BLaER1 (cell line): ENCODE results near the gene CHSY3.

Experiments
- H3K27ac ChIP-seq: shearing (Covaris generic); formaldehyde crosslinking; 2 replicates; pipeline ENCODE4 v1.8.1; 2022
- H3K27me3 ChIP-seq: shearing (Covaris generic); formaldehyde crosslinking; 2 replicates; pipeline ENCODE4 v1.8.1; 2022
- H3K36me3 ChIP-seq: shearing (Covaris generic); formaldehyde crosslinking; 2 replicates; pipeline ENCODE4 v1.8.1; 2022
- H3K4me1 ChIP-seq: shearing (Covaris generic); formaldehyde crosslinking; 2 replicates; pipeline ENCODE4 v1.8.1; 2022
- H3K4me2 ChIP-seq: shearing (Covaris generic); formaldehyde crosslinking; 2 replicates; pipeline ENCODE4 v1.8.1; 2022
- H3K4me3 ChIP-seq: shearing (Covaris generic); formaldehyde crosslinking; 2 replicates; pipeline ENCODE4 v1.8.1; 2022
- H3K9ac ChIP-seq: shearing (Covaris generic); formaldehyde crosslinking; 2 replicates; pipeline ENCODE4 v1.8.1; 2022
- H3K9me3 ChIP-seq: shearing (Covaris generic); formaldehyde crosslinking; 2 replicates; pipeline ENCODE4 v1.8.1; 2022
- H4K20me1 ChIP-seq: shearing (Covaris generic); formaldehyde crosslinking; 2 replicates; pipeline ENCODE4 v1.8.1; 2022
- Cebpa-rat ChIP-seq: shearing (Covaris generic); IDR thresholded peaks from 2 replicates; pipeline ENCODE4 v1.8.1; 2022

CHSY3 gene

GRCh38 chr5:129905473-129906176 lies 1.4 kb downstream of the CHSY3 start:
- H3K27me3 ChIP-seq = peaks cover 48% of the 10 kb centered on the region
- H3K4me2 ChIP-seq = peak overlapping the region; percentile 94
- peak overlapping the region; percentile 80 for H3K4me3 ChIP-seq

GRCh38 chr5:129906177-129906887 lies 2.1 kb downstream of the CHSY3 start:
- Histone ChIP-seq H3K4me2 (peak overlapping the region; percentile 94), H3K4me1 (peaks cover 10% of the 10 kb centered on the region), H4K20me1 (peaks cover 16% of the 10 kb centered on the region), H3K36me3 (no peaks in the 10 kb centered on the region), H3K9me3 (no peaks in the 10 kb centered on the region), H3K27me3 (peaks cover 48% of the 10 kb centered on the region), H3K27ac (no peak overlapping the region), H3K4me3 (peak overlapping the region; percentile 80), H3K9ac (no peak overlapping the region)
- TF ChIP-seq Cebpa-rat = no peak

More at GRCh38 chr5:129905473-129906176, 1.4 kb downstream of the CHSY3 start:
- H3K36me3 ChIP-seq = no peaks in the 10 kb centered on the region
- no peak for TF ChIP-seq Cebpa-rat
- H3K27ac ChIP-seq = no peak overlapping the region
- H3K4me1 ChIP-seq = peaks cover 10% of the 10 kb centered on the region
- peak overlapping the region; percentile 58; the same call in 1 of the 2 replicates for H3K9ac ChIP-seq
- no peaks in the 10 kb centered on the region for H3K9me3 ChIP-seq
- peaks cover 16% of the 10 kb centered on the region for H4K20me1 ChIP-seq

DNA sequence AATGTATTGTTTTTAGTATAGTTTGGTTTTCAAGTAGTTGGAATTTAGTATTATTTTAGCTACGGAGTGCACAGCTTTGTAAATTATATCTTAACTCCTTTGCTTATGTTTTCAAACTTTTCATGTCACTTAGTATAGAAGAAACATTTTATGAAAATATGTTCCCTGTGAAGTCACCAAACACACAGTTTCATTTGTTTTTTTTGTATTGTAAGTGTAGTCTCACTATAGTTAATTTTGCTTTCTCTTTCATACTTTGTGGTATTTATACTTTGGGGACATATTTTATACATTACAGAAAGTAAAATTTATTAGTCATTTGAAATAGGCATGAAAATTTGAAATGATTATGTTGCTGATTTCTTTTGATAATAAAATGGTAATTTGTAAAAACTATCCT lies 5.0 kb downstream of the CHSY3 start:
- Histone ChIP-seq H3K9me3 (no peaks in the 10 kb centered on the region), H3K36me3 (no peaks in the 10 kb centered on the region), H3K4me3 (no peak overlapping the region), H3K27ac (no peak overlapping the region), H3K9ac (no peak overlapping the region), H3K4me2 (no peak overlapping the region), H3K4me1 (peaks cover 10% of the 10 kb centered on the region), H3K27me3 (peaks cover 39% of the 10 kb centered on the region), H4K20me1 (peaks cover 16% of the 10 kb centered on the region)
- TF ChIP-seq Cebpa-rat = no peak

DNA sequence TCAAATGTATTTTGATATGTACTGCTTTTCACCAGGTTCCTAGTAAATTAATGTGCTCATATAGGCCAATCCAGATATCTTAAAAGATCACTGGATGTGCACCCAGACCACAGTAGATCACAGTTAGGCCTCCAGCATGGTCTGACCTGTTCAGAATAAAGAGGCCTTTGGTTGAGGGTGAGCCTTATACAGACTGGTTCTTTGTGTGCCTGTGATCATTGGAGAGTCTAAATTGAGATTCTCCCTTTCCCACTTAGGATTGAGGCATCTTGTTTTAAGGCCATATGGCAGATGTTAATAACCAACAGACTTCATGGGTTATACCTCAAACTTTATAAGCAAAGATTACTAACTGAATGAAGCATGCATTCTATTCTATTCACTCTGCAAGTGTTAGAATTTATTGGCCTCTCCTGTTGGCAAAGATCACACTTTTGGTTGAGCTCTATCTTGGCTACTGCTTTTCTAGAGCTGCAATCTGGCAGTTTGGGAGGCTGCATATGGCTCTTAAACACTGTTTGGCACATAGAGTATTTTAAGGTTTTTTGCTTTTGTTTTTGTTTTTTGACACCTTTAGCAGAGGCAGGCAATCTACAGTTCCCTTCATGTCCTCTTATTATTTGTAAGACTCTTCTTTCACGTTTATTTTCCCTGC lies 8.5 kb downstream of the CHSY3 start:
- Histone ChIP-seq H4K20me1 (peaks cover 5% of the 10 kb centered on the region; the same call in 1 of the 2 replicates), H3K36me3 (no peaks in the 10 kb centered on the region), H3K4me3 (no peak overlapping the region), H3K9me3 (no peaks in the 10 kb centered on the region), H3K4me2 (no peak overlapping the region), H3K9ac (no peak overlapping the region), H3K4me1 (peaks cover 27% of the 10 kb centered on the region), H3K27ac (no peak overlapping the region), H3K27me3 (peaks cover 7% of the 10 kb centered on the region; the same call in 1 of the 2 replicates)
- no peak for TF ChIP-seq Cebpa-rat

GRCh38 chr5:129915415-129915814 lies 11.2 kb downstream of the CHSY3 start:
- Histone ChIP-seq H3K4me2 (peak overlapping the region; percentile 63), H3K9me3 (peaks cover 10% of the 10 kb centered on the region), H3K36me3 (no peaks in the 10 kb centered on the region), H3K4me1 (peaks cover 27% of the 10 kb centered on the region), H3K9ac (no peak overlapping the region), H3K27me3 (no peaks in the 10 kb centered on the region), H4K20me1 (no peaks in the 10 kb centered on the region), H3K27ac (no peak overlapping the region; the same call in 1 of the 2 replicates), H3K4me3 (no peak overlapping the region)
- TF ChIP-seq Cebpa-rat = no peak

DNA sequence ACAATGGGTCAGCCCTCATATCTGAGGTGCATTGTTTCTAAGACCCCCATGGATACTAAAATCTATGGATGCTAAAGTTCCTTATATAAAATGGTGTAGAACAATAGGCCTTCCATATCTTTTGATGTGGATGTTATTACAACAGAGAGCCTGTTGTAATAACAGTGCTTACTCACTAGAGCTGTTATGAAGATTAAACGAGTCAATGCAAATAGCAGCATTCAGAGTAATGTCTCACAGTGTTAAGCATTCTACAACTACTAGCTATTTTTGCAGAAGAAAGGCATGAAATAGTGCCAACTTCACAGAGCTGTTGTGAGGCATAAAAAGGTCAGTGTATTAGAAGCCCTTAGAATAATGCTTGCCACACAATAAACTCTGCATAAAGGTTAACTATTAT lies 13.0 kb downstream of the CHSY3 start:
- no peaks in the 10 kb centered on the region for H3K27me3 ChIP-seq
- H3K9me3 ChIP-seq = peaks cover 24% of the 10 kb centered on the region
- peak overlapping the region; percentile 18; the same call in 1 of the 2 replicates for H3K4me2 ChIP-seq
- no peaks in the 10 kb centered on the region for H3K36me3 ChIP-seq
- no peak overlapping the region for H3K27ac ChIP-seq
- no peak for TF ChIP-seq Cebpa-rat
- H4K20me1 ChIP-seq = no peaks in the 10 kb centered on the region
- peaks cover 27% of the 10 kb centered on the region for H3K4me1 ChIP-seq
- H3K9ac ChIP-seq = no peak overlapping the region
- H3K4me3 ChIP-seq = no peak overlapping the region

DNA sequence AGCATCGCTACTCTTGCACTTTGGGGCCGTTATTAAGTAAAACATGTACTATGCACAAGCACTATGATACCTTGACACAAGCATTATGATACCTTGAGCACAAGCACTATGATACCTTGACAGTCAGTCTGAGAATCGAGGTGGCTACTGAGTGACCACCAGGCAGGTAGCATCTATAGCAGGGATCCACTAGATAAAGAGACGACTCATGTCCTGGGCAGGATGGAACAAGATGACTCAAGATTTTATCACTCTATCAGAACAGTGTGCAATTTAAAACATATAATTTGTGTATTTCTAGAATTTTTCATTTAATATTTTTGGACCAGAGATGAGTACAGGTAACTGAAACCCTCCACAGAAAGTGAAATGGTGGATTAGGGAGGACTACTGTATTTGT lies 16.9 kb downstream of the CHSY3 start:
- Histone ChIP-seq H3K4me2 (no peak overlapping the region), H3K9ac (no peak overlapping the region), H3K9me3 (peaks cover 24% of the 10 kb centered on the region), H3K27me3 (no peaks in the 10 kb centered on the region), H4K20me1 (no peaks in the 10 kb centered on the region), H3K27ac (no peak overlapping the region), H3K4me1 (peaks cover 12% of the 10 kb centered on the region), H3K4me3 (no peak overlapping the region), H3K36me3 (no peaks in the 10 kb centered on the region)
- no peak for TF ChIP-seq Cebpa-rat

GRCh38 chr5:129930221-129930620 lies 26.0 kb downstream of the CHSY3 start:
- no peak for TF ChIP-seq Cebpa-rat
- Histone ChIP-seq H3K9ac (no peak overlapping the region), H3K4me2 (no peak overlapping the region), H3K4me3 (no peak overlapping the region), H3K27me3 (no peaks in the 10 kb centered on the region), H4K20me1 (no peaks in the 10 kb centered on the region), H3K36me3 (no peaks in the 10 kb centered on the region), H3K9me3 (no peaks in the 10 kb centered on the region), H3K4me1 (no peaks in the 10 kb centered on the region), H3K27ac (no peak overlapping the region)

GRCh38 chr5:129935626-129936025 lies 31.4 kb downstream of the CHSY3 start:
- no peak overlapping the region for H3K4me2 ChIP-seq

DNA sequence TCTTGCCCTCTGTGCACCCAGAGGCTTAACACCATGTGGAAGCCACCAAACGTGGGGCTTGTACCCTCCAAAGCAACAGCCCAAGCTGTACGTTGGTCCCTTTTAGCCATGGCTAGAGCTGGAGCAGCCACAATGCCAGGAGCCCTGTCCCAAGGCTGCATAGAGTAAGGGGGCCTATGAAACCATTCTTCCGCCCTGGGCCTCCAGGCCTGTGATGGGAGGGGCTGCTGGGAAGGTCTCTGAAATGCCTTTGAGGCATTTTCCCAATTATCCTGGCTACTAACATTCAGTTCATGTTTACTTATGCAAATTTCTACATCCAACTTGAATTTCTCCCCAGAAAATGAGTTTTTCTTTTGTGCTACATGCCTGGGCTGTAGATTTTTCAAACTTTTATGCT lies 33.8 kb downstream of the CHSY3 start:
- no peak overlapping the region for H3K4me2 ChIP-seq
- no peak overlapping the region for H3K4me3 ChIP-seq
- no peak overlapping the region for H3K27ac ChIP-seq
- H4K20me1 ChIP-seq = no peaks in the 10 kb centered on the region
- TF ChIP-seq Cebpa-rat = no peak
- H3K9ac ChIP-seq = no peak overlapping the region
- peaks cover 24% of the 10 kb centered on the region for H3K9me3 ChIP-seq
- H3K36me3 ChIP-seq = no peaks in the 10 kb centered on the region
- no peaks in the 10 kb centered on the region for H3K4me1 ChIP-seq
- no peaks in the 10 kb centered on the region for H3K27me3 ChIP-seq

More at GRCh38 chr5:129935626-129936025, 31.4 kb downstream of the CHSY3 start:
- Histone ChIP-seq H3K27ac (no peak overlapping the region), H4K20me1 (no peaks in the 10 kb centered on the region), H3K36me3 (no peaks in the 10 kb centered on the region), H3K4me1 (no peaks in the 10 kb centered on the region), H3K9me3 (peaks cover 24% of the 10 kb centered on the region), H3K9ac (no peak overlapping the region), H3K27me3 (no peaks in the 10 kb centered on the region), H3K4me3 (no peak overlapping the region)
- TF ChIP-seq Cebpa-rat = no peak
